HL-60 (cell line): ENCODE data around the gene CD48.

Source experiments
- POLR2AphosphoS5 ChIP-seq: IDR thresholded peaks from 2 replicates; pipeline ENCODE4 v1.6.1; 2012; ENCODE audit warnings: low read depth
- TF ChIP-seq, protein P1 (sequence below): IDR thresholded peaks from one replicate; pipeline ENCODE4 v1.5.1; 2011; ENCODE audit warnings: low read length, control low read depth, inconsistent platforms; ENCODE audit not compliant: insufficient read depth

DNA sequence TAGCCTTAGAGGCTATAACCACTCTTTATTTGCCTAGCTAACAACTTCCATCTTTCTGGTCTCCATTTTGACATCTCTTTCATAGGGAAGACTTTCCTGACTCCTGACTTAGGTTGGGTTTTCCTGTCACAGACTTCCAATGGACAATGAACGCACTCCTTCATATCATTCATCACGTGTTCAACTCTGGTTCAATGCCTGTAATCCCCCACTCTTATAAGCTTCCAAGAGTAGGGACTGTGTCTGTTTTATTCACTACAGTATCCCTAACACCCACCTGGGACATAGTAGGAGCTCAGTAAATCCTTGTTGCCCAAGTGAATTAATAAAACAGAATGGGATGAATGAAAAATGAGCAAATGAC, 69.4 kb downstream of the CD48 start:
- TF ChIP-seq, protein P1, sequence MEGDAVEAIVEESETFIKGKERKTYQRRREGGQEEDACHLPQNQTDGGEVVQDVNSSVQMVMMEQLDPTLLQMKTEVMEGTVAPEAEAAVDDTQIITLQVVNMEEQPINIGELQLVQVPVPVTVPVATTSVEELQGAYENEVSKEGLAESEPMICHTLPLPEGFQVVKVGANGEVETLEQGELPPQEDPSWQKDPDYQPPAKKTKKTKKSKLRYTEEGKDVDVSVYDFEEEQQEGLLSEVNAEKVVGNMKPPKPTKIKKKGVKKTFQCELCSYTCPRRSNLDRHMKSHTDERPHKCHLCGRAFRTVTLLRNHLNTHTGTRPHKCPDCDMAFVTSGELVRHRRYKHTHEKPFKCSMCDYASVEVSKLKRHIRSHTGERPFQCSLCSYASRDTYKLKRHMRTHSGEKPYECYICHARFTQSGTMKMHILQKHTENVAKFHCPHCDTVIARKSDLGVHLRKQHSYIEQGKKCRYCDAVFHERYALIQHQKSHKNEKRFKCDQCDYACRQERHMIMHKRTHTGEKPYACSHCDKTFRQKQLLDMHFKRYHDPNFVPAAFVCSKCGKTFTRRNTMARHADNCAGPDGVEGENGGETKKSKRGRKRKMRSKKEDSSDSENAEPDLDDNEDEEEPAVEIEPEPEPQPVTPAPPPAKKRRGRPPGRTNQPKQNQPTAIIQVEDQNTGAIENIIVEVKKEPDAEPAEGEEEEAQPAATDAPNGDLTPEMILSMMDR, result no peak
- TF ChIP-seq POLR2AphosphoS5, result no peak
